Fibroblast of skin of scalp (primary cell): ENCODE data around the gene NUP188.

Experiments used
- DNase-seq: peaks from one replicate; pipeline ENCODE4 v3.0.0-alpha.2; 2013

NUP188 gene

DNA sequence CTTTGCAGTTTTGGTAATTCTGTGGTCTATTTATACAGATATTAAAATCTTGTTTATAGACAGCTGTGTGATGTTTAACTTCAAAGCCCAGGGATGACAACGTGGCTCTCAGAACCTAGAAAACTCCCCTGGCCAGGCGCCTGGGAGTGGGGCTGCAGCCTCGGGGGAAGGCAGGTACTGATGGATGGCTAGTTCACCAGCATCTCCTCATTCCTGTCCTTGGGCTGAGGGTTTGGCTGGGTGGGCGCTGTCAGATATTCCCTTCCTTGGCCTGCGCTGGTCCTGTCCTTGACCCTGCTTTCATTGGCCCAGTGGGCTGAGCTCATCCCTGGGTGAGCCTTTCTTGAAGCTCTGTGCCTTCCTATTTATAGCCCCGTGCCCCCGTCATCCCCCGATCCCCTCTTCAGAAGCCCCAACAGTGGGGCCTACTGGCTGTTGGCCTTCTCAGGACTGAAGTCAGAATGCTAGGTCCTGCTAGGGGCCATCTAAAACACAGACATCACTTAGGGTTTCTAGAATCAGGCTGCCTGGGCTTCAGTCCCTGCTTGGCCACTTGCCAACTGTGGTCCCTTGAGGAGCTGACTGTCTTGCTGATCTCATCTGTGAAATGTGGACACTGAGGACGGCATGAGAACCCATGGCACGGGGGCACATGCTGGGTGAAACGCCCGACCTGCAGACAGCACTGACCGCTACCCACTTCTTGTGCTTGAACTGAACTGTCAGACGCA is 59.7 kb downstream of the NUP188 start:
- peak; percentile 25 for DNase-seq

DNA sequence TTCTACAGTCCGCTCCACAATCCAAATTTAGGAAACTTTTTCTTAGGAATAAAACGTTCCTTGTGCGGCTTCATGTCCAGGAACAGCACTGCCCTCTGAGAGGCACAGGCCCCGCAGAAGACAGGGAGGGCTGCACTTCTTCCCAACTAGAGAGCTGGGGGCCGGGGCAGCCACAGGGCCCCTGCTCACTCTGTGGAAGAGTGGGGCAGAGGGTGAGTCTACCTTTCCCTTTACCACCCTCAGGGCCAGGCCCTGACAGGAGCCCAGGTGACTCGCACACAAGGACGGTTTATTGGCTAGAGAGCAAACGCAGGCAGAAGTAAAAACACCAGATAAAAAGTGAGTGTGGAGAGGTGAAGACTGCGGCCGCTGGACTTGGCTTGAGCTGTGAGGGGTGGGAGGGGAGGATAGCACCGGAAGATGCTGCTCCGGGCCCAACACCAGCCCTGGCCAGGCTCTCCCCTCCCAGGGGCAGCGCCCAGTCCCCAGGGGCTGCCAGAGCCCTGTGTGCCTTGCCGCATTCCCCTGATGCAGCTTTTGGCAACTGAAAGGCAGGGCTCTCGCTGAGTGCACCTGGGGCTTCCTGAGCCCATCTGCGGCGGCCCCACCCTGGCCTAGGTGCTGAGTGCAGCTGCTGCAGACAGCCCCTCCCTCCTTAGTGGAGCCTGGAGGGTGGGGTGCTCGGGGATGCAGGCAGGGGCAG is 60.4 kb downstream of the NUP188 start:
- DNase-seq: no peak

DNA sequence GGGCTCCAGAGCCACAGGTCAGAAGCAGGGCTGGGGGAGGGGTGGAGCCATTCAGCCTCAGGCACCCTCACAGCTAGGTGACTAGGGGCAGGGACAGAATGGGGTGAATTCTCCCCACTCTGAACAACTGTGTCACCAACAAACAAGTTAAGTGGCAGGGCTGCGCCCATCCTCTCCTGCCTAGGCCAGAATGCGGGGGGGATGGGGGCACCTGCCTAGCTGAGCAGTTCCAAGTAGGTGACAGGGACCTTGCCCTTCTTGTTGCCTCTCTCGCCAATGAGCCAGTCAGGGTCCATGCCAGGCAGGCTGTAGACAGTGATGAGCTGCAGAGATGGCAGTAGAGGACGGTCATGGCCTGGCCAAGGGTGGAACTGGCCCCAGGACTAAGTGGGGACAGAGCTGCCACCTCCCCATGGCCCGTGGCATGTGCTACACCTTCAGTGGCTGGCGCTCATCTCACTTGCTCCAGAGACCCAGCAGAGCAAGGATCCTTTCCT is 61.0 kb downstream of the NUP188 start:
- no peak for DNase-seq

DNA sequence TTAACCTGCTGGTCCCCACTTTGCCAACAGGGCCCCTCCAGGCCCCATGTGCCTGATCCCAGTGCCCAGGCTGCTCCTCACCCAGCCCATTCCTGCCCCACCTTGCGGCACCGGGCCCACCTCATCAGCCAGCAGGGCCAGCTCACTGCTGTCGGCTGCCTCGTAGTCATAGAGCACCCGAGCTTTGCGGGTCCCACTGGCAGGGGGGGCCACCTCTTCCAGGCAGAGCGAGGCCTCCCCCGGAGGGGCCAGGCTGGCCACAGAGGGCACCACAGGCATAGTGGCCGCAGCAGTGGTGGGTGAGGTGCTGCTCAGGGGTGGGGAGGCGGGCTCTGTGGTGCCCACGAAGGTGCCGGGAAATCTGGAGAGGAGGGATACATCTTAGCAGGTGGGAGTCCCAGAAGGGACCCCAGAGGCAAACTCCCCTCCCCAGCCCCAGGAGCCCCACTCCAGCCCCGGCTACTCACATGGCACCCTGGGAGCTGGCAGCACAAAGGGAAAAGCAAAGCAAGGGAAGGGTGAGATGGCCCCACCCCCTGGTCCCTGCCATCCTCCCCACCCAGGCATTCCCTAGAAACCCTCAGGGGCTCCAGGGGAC is 61.6 kb downstream of the NUP188 start:
- no peak for DNase-seq

DNA sequence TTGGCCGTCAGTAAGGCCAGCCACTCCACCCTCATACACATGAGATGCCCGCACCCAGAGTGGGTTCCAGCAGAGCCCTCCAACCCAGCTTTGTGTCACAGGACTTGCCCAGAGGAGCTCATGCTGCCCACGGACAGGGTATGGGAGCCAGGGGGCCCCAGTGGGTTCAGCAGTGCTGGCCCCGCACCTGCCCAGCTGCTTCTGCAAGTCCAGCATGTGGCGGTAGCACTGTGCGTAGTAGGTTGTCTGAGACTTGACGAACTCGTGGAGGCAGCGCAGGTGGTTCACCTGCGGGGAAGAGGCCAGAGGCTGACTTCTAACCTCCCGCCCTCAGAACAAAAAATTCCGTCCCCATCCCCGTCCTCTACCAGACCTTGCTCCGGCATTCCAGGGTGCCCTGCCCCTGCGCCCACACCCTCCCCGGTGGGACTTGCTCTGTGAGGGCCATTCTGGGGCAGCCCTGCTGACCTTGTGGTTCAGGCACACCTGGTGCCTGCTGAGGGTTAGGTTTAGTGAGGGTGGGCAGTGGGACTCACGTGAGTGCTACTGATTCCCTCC is 62.2 kb downstream of the NUP188 start:
- no peak for DNase-seq

DNA sequence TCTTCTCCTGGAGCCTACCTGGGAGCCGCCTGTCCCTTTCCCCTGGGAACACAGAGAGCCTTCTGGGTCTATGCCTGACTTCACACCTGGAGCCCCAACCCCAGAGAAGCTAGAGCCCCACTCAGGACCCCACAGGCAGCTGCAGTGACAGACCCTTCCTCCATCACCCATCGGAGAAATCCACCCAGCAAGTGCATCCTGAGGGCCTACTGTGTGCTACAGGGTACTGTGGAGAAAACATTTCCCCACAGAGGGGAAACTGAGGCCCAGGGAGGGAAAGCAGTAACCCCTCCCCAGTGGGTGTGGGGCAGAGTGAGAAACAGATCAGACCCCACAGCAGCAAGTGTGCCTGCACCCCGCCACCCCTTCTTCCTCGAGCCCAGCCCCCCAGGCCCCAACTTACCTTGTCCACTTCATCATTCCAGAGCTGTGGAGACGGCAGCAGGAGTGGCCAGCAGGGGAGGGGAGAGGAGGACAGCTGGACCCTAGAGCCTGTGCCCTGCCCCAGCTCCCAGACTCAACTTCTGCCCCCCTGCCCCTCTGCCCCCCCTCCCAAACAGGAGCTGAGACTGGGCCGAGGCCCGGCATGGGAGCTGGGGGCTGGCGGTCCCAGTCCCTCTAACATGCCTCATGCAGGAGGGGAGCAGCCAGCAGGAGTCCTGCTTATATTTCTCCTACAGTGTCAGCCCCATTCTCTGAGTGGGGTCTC is 62.9 kb downstream of the NUP188 start:
- no peak for DNase-seq

DNA sequence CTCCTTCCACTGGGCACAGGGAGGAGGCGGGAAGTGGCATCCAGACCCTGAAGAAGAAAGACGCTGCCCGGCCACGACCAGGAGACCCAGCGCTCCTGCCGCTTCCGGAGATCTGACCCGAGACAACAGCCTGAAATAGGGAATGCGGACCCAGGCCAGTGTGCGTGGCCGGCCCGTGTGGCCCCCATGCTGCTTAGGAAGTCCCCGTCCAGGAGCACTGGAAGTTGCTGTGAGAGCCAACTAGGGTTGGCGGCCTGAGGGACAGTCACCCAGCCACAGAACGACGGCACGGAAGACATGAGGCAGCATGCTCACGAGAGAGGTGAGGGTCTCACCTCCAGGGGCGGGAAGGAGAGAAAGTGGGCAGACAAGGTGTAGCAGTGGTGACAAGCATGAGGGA is 63.7 kb downstream of the NUP188 start:
- DNase-seq: no peak

DNA sequence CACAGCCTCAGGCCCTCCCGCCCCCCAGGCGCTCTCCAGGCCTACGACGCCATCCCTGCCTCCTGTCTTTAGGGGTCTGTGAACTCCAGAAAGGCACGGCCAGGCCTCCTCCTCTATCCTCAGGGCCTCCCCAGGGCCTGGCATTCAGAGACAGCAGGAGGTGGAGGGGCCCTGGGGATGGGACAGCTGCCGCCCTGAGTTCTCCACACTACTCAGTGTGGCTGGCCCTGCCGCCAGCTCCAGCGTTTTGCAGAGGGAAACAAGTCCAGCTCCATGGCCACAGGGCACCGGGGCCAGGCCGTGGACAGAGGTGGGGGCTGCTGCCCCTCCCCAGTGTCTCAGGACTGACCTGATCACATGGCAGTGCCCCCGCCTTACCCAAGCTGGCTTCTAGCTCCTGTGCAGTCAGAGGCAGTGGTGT is 64.3 kb downstream of the NUP188 start:
- DNase-seq: no peak

DNA sequence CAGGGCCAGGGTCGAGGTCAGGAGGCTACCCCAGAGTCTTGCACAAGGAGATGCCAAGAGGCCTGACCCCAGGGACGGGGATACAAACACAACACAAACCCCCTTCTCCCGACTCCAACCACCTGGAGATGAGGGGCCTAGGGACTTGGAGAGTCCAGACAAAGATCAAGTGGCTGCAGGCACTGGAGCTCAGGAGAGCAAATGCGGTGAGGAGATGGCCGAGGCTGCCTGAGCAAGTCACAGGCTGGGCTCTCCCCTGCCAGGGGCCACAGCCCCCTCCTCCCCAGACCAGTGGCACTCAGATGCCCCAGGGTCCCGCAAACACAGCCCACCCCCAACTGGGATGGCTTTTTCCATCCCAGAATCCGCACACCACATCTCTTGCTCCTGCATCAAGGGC is 64.8 kb downstream of the NUP188 start:
- DNase-seq: no peak

DNA sequence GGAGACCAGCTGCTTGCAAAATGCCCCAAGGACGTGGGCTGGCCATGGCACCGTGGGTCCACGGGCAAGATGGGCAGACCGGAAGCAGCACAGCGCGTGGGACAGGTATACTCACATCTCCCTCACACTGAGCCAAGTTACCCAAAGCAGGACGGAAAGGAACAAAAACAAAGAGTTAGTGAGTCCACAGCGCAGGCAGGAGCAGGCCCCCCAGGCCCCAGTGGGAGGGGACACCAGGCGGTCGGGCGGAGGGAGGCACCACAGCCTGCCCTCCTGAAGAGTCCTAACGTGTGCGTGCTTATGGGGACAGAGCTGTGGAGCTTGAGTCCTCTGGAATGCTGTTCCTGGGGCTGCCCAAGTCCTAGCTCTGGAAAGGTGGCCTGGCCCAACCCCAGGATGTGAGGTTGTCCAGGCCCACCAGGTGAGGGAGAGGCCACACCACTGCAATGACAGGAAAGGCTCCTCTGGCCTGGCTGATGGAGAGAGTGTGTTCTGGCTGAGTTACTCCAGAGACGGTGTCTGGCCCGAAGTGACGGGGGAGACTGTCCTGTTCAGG is 65.5 kb downstream of the NUP188 start:
- no peak for DNase-seq

DNA sequence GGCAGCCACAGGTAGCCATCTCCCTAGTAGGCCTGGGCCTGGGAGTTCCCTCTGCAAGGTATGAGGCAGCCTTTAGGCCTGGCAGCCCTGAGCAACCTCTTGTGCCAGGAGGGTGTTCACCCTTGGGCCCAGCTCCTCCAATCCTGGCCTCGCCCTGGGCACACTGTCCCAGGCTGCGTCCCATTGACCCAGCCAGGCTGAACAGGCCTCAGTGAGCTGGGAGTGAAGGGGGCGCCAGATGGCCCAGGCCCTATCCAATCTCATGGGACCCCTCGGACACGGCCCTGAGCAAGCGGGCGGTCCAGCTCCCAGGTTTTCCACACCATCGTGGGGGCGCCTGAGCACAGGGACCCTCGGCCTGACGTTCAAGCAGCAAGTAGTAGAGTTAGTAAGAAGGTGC is 66.2 kb downstream of the NUP188 start:
- DNase-seq: no peak

DNA sequence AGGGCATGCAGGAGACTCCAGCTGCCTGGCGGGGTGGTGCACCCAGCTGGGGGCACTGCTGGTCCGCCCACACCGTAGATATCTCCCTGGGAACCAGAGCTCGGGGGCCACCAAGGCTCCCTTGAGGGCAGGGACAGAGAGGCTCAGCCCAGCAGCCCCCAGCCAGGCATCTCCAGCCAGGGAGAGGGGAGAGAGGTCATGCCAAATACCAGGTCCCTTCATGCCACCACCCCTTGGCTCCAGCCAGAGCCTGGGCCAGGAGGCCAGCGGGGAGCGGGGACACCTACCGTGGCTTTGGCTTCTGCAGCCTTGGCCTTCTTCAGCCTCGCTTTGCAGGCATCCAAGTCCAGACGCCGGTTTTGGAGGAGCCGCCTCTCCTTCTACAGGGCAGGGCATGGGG is 66.6 kb downstream of the NUP188 start:
- DNase-seq: no peak

DNA sequence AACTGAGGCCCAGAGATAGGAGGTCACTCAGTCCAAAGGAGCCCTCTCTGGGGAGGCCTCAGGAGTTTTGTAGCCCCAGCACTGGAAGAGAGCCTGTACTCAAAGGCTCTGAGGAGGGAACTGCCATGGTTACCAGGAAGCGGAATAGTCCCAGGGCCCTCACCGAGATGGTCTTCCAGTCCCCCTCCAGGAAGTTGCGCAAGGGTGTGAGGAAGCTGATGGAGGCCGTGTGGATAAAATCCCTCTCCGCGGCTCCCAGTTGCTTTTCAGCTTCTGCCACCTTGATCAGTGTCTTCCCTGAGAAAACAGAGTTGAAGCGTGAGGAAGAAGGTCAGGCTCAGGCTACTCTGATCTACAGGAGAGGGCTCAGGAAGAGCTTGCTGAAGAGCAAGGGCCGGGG is 67.1 kb downstream of the NUP188 start:
- DNase-seq: no peak

DNA sequence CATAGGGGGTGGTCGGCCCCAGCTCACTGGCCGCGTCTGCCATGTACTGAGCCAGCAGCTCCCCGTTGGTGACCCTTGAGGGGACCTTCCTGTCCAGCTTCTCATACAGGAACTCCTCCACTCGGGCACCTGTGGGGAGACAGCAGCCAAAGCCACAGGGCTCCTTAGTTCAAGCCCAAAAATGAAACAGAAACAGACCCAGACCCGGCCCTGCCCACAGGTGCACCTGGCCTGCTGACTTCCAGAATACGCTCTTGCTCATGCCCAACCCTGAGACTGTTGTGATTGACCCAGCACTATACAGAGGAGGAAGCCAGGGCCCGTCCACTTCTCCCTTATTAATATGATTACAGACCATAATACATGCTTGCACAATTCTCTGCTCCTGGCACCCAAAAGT is 73.6 kb downstream of the NUP188 start:
- no peak for DNase-seq

DNA sequence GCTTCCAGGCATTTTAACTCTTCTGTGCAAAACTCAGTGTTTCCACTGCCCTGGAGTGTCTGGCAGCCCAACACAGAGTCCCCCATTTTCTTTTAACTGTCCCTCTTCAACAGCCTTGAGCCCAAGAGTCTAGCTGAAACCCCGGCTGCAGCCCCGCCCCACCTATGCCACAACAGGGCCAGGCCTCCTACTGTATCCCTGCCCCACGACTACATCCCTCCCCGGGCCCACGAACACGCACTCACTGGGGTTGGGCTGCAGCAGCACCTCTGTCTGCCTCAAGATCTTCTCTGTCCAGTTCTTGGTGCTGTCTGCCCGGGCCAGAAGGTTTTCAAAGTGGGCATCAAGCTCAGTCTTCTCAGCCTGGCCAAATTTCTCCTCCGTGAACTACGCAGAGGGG is 74.5 kb downstream of the NUP188 start:
- no peak for DNase-seq

DNA sequence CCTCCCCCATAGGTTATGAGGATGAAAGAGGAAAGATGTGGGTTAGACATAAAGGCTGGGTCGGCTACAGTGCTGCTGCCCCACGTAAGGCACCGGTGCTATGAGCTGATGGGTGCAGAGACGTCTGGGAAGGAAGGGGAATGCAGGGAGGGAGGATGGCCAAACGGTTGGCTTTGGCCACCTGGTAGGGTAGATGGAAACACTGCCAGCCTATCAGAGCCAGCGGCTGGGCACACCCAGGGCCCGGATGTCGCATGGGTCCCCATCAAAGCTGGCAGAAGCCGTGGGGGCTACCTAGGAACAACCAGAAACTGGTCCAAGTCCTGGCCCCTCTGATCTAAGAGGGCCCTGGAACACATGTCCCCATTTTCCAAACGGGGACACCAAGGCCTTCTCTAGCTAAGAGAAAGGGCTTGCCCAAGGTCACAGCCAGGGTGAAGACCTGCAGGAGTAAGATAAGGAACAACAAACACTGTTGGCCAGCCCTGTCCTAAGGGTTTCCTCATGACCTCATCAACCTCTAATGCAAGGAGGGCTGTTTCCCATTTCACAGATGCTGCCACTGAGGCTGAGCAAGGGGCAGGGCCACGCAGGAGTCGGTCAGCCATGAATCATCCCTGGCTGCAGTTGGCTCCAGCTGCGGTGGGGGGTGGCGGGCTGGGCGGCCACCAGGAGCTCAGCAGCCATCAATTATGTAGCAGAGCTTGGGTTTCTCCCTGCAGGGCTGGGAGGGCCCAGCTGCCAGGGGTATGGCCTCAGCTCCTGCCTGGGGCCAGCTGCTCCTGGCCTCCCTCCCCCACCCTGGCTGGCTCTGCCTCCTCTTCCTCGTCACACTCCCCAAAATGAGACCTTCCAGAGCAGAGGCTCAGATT is 75.8 kb downstream of the NUP188 start:
- DNase-seq: peak; percentile 76

DNA sequence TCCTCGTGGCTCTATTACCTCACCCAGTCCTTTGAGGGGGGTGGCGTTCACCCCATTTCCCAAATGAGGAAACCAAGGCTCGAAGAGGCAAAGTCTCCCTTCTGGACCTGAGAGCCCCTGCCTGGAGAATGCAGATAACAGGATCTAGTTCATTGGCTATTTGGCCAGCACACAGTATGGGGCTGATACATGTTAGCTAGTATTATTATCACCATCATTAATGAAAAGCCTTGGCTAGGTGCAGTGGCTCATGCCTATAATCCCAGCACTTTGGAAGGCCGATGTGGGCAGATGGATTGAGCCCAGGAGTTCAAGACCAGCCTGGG is 76.4 kb downstream of the NUP188 start:
- DNase-seq: no peak

DNA sequence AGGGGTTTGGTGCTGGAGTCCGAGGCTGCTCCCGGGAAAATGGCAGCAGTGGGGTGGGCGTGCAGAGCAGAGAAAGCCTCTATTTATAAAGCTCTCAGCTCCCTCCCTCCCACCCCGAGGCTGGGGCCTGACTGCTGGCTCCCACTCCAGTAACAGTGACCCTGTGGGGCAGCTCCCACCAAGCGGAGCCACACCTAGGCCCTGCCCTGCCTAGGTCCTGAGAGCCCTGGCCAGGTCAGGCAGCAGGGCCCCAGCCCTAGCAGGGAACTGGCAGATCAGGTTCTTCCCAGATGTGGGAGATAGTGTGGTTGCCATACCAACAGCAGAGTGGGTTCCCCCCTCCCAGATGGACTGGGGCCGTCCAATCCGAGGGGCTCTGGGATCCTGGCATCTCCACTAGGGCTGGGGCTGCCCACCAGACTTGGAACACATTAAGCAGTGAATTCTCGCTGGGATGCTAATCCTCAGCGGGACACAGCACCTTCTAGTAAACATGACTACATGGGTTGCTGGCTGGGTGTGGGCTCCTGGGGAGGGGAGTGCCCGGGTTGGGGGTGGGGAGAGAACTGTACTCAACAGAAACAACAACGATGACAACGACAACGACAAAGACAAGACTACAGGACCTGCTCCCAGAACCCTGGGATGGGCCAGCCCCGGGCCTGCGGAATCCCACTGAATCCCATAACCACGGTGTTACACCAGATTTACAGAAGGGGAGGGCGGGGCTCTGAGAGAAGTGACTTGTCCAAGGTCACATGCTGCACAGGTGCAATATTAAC is 79.1 kb downstream of the NUP188 start:
- DNase-seq: no peak

DNA sequence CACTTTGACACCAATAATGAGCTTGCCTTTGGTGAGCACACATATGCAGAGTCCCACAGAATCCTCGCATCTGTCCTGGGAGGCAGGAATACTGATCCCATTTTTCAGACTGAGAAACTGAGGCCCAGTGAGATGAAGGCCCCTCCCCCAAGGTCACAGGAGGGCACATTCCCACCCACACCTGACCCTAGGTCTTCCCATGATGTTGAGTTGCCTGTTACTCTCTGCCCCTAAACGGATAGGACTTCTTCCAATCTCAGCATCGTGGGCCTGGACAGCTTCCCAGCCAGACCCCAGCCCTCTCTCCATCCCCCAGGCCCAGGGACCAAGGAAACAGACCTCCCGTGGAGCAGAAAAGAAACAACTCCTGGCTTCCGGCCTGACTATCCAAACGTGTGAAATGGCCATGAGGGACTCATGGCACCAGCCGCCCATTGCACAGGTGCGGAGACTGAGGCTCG is 79.8 kb downstream of the NUP188 start:
- no peak for DNase-seq

DNA sequence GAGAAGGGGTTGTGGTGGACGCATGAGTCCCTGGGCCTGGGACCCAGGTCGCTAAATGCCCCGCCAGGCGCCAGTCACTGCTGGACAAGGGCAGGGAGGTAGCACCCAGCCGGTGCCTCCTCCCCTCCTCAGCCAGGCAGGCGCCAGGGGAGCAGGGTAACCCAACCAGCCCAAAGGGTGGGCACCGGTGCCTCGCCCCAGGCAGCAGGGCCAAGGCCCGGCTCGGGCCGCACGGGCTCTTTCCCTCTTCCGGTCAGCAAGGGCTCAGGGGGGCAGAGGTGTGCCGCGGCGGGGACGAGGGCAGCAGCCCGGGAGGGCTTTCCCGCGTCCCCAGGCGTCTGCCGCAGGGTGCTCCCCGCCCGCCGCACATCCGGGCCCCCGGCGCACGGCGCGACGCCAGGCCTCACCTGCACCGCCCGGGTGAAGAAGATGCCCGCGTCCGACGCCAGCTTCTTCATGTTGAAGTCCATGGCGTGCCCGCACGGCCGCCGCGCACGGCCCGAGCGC is 80.2 kb downstream of the NUP188 start:
- DNase-seq: no peak
